Stomach (tissue), 4 donors: ENCODE results near the gene ZMIZ1.

Experiments
- EP300 ChIP-seq: sonication (generic); formaldehyde crosslinking; IDR thresholded peaks from one replicate; pipeline ENCODE4 v1.6.1; 2017; ENCODE audit warnings: antibody characterized with exemption
- TF ChIP-seq, protein P1 (sequence below), 7 experiments: fragments of 450-650 bp in 4 of 7; fragments of 200-600 bp in 3 of 7; sonication (generic) in 3 of 7; IDR thresholded peaks; one replicate each; pipeline ENCODE4 v1.5.1; 2016 to 2019; ENCODE audit warnings: antibody characterized with exemption in 7 of 7, control low read depth in 2 of 7, mild to moderate bottlenecking in 1 of 7

GRCh38 chr10:79031723-79032122 is 37.0 kb upstream of the ZMIZ1 start:
- TF ChIP-seq, protein P1, sequence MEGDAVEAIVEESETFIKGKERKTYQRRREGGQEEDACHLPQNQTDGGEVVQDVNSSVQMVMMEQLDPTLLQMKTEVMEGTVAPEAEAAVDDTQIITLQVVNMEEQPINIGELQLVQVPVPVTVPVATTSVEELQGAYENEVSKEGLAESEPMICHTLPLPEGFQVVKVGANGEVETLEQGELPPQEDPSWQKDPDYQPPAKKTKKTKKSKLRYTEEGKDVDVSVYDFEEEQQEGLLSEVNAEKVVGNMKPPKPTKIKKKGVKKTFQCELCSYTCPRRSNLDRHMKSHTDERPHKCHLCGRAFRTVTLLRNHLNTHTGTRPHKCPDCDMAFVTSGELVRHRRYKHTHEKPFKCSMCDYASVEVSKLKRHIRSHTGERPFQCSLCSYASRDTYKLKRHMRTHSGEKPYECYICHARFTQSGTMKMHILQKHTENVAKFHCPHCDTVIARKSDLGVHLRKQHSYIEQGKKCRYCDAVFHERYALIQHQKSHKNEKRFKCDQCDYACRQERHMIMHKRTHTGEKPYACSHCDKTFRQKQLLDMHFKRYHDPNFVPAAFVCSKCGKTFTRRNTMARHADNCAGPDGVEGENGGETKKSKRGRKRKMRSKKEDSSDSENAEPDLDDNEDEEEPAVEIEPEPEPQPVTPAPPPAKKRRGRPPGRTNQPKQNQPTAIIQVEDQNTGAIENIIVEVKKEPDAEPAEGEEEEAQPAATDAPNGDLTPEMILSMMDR (IDR thresholded peaks at IDR 0.05), result no peak
- TF ChIP-seq EP300, result no peak
